Daoy (cell line): ENCODE results near the gene BNIP5. TPM values are rescaled to one million over a fixed set of nuclear protein-coding genes. Genes with fewer than 3 reads are reported as not detected.
A peak's percentile ranks its signal among the peaks of the same experiment; 100 is the strongest.

ENCODE experiments used
- DNase-seq: peaks from one replicate; pipeline ENCODE4 v3.0.0-alpha.2; 2015; ENCODE audit warnings: low read depth
- total RNA-seq: library from RNA; depleted of rRNA; stranded (reverse); fragments of >200 nt; shearing (Covaris generic); gene quantifications from 2 replicates; pipeline ENCODE4 v1.2.3, GENCODE V29; 2014

Gene BNIP5
- total RNA-seq, 1 experiment from 2014 or later: not detected

DNA sequence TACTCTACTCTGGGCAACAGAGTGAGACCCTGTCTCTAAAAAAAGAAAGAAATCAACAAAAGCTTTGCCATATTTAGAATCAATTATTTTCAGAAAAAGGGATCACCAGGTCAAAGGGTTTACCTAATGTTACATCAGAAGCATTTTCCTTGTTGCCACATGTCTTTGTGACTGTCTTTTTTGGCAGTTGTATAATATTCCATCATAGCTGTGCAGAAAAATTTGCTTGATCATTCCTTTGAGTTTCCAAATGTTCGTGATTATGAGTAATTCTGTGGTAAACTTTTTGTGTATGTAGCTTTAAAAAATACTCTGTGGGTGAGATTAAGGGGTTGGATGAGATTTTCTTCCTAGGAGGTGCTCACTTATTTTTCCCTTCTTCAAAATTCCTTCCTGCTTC, 40.4 kb downstream of the BNIP5 start:
- no peak for DNase-seq

DNA sequence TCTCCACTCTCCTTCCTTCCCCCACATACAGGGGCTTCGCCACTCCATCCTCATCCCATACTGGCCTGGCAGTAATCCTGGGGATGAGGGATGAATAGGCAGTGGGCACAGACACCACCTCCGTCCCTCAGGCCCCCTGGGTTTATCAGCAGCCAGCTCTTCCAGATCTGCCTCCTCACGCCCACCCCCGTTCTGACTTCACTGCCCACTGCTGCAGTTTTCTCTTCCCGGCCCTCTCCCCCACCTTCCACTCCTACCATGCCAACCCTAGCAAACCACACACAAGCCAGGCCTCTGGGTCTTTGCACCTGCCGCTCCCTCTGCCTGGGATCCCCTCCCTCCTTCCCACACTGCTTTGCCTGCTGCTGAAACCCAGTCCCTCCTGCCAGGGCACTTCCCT, 44.5 kb downstream of the BNIP5 start:
- DNase-seq: no peak

DNA sequence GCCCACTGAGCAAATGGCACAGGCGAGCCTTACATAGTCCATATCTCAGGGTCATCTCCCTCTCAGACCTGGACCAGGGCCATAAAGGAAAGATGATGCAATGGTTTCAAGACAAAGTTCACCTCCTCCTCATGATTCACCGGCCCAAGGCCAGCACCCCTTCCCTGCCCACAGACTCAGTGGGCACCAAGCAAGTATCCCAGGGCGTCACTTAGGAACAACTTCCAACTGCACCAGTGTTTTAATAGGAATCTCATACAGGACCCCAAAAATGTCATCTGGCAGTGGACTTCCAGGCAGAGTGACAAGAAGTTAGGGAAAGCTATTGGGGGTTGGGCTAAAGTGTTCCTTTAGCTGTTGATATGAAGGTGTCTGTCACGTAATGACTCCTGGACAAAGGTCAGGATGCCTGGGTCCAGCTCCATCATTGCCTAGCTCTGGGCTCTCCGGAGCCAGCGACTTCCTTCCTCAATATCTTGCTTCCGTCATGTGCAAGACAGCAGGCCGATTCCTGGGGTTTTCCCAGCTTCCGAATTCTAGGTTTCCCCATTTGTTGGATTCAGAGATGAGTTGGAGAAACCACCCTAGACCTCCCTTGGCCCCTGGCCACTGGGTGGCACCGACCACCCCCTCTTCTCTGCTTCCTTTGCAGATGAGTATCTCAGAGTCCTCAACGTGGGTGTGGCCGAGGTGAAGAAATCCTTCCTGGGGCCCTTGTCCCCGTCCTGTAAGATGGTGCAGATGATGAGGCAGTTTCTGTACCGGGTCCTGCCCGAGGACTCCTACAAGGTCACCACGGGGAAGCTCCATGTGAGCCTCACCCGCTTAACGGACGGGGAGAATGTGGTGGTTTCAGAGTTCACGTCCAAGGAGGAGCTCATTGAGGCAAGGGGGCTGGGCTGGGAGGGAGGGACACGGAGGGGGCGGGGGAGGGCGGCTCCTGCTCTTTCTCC, 45.7 kb downstream of the BNIP5 start:
- DNase-seq: peak; percentile 46

DNA sequence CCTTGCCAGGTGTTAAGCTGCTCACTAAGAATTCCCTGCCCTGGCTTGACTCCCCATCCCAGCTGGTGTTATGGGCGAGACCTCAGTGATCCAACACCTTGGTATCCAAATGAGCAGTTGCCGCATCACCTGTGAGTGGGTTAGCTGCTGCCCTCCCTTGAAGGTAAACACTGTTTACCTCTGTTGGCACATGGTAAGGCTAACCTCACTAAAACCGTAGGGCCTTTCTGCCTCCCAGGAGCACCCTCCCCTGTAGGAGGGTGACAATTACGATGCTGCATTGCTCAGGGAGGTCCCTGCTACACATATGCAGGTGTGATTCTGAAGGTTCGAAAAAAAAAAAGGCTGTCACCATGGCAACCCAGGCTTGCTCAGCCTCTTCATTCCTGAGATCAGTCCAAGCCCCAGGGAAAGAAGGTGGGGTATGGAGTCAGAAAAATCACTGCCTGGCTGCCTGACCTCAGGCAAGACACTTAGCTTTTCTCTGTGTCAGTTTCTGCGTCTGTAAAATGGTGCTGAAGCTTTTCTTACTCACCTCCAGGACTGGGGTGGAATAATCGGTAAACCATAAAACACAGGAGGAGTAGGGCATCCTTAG, 47.3 kb downstream of the BNIP5 start:
- no peak for DNase-seq

DNA sequence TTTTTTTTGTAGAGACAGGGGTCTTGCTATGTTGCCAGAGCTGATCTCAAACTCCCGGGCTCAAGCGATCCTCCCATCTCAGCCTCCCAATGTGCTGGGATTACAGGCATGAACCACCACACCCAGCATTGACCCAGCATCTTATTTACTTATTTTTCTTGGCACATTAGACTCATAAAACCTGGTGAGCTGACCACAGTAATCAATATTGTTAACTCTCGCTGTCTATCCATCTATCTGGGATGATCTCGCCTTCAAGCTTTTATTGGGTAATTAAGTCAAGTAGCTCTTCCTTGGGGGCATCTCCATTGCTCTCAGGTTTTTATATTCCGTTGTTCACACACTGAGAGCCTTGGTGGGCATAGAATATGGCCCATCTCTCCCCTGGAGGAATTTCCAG, 49.8 kb downstream of the BNIP5 start:
- no peak for DNase-seq

DNA sequence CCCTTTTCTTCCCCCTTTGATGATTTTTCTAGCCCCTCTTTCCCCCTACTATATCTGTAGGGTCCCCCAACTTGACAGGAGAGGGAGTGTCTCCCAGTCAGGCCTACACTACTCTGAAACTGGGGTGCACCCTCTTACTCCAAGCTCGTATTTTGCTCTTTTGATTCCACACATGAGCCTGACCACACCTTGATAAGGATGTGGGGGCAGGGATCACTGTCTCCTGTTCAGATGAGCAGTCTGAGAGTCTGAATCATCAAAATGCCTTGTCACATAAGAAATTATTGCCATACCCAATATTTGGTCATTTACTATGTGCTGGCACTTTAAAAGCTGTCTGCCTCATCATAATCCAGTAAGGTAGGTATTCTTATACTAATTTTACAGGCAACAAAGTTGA, 50.9 kb downstream of the BNIP5 start:
- no peak for DNase-seq

DNA sequence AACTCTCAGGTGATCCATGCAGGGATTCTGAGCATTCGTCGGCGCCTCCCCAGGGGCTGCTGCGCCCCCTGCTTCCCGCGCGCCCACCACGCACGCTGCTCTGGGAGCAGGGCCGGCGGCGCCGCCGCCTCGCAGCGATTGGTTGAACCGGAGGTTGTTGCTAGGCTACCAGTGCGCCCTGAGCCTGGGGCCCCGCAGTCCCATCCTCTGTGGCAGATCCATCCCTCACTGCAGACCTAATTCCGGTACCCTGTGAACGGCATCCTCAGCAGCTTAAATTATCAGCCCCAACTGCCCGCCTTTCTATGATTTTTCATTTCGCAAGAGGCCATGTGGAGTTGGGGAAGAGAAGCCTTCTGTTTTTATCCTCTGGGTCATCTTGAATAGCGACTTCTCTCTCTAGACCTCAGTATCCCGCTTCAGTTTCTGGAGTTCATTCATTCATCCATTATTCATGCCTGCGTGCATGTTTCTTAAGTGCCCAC, 51.5 kb downstream of the BNIP5 start:
- no peak for DNase-seq

DNA sequence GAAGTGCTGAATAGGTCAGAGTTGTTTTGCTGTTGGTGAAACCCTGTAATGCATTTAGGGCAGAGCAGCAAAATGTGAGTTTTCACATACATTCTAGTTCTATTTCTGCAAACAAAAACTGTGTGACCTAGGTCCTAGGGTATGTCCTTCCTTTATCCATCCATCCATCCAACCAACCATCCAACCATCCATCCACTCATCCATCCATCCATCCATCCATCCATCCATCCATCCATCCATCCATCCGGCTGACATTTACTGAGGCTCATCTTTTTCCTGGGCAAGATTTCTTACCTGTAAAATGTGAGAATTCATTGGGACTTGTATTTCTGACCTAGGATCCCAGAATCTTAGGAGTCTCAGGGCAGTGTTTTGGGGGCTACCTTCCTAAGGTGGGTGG, 52.3 kb downstream of the BNIP5 start:
- DNase-seq: no peak

DNA sequence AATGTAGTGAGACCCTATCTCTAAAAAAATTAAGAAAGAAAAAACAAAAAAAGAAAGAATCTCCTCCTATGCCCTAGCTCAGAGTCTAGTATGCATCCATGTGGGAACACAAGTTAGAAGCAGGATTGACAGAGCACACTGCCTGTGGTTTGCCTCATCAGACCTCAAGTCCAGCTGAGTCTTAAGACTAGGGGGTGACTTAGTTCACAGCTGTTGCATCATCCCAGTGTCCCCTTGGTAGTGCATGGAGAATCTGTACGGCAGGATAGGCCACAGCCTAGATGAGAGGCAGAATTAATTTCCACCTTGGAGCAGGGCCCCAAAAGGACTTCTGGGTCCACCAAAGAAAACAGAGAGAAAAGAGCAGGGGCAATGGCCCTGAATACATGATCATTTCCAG, 53.1 kb downstream of the BNIP5 start:
- no peak for DNase-seq

DNA sequence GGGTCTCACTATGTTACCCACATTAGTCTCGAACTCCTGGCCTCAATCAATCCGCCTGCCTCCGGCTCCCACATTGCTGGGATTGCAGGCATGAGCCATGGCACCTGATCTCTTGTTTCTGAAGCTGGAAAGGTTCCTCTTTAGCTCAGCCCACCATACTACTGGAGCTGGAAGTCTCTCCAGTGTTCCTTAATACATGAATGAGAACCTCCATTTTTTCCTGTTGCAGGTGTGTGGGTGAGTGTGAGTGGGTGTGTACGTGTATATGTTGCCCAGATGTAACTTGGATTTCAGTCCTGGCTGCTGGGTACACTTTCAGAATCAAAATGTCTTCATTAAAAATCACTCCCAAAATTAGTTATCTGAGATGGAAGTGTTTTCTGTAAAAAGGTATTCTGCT, 55.7 kb downstream of the BNIP5 start:
- DNase-seq: no peak

DNA sequence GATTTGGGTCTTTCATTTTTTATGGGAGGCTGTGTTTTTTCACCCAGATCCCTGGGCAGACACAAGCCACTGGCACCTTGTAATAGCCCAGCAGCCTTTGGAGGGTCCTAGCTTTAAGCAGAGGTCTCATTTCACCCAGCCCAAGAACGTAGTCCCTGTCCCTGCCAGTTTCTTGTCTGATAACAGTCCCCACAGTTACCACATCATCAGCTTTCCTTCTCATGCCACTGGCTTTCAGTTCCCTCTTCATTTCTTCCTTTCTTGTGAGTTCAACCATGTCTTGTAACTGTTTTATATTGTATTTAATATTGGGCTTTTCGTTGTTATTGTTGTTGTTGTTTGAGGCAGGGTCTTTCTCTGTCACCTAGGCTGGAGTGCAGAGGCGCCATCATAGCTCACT, 56.2 kb downstream of the BNIP5 start:
- no peak for DNase-seq

DNA sequence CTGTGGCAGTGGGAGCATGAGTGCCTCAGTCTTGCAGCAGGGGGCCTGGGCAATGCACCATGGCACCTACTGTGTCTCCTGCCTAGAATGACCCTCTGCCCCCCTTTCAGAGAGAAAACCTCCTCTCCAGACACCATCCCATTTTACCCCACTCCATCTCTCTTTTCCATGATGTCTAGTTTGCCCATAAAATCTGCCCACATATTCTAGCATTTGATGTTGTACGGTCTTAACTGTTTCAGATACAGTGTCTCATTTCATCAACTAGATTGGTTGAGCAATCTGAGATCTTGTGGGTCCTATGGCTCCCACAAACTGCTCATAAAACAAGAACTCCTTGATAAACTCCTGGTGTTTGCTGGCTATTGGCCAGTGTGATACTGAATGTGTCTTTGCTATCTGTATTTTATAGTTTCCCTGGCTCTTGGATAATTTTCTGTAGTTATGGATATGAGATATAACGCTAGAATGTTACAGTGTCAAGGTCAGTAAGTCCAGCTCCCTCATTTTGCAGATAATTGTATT, 58.7 kb downstream of the BNIP5 start:
- no peak for DNase-seq

DNA sequence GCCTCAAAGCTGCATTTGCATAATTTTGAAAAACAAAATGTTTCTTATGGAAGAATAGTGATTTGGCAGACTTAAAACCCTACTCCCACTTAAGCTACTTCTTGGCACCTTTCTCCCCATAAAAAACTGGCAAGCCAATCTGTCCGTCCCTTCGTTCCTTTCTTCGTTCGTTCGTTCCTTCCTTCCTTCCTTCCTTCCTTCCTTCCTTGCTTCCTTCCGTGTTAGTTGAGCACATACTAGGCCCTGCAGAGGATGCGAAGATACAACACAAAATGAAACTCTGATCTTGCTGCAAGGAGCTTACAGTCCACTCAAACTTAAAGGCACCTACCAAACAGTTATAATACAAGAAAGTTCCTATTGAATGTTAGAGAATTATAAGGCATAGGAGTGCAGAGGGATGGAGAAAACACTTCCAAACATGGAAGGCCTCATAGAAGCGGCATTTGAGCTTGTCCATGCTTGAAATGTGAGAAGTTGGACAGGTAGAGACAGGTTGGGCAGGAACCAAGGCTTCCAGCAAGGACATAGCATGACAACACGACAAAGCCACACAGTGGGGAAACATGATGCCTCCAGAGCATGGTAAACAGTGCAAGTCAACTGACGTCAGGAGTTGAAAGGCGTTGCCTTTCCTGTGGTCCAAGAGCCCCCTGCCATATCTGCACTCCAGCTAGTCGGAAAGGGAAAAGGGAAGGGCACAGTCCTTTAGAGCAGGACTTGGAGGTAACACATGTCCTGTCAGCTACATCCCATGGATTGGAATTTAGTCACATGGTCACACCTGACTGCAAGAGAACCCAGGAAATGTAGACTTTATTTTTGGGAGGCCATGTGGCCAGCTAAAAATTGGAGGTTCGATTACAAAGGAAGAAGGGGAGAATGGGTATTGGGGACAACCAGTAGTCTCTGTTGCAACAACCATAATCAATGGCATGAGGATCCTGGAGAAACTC, 59.8 kb downstream of the BNIP5 start:
- no peak for DNase-seq

DNA sequence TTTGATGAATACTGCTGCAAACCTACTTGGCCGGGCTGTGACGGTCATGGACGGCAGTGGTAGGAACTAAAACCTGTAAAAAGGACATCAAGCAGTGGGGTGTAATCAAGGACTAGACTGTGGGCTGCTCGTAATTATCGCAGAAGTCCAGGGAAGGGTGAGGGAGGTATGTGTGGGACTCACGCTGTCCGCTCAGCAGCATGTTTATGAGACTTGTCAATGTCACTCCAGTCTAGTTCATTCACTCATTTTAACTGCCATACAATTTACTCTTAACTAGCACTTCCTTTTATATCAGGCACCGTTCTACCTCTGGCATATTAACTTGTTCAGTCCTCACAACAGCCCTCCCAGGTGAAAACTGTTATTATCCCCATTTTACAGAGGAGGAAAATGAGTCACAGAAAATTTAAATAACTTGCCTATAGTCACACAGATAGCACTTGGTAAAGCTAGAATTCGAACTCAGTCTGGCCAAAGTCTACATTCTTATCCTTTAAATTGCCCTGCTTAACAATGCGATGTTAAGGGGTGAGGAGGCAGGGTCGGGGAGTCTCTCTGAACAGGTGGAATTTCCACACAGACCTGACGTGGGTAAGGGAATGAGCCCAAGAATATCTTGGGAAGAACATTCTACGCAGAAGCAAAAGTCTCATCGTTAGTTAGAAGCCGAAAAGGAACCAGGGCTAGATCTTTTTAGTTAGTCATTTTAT, 62.7 kb downstream of the BNIP5 start:
- no peak for DNase-seq

DNA sequence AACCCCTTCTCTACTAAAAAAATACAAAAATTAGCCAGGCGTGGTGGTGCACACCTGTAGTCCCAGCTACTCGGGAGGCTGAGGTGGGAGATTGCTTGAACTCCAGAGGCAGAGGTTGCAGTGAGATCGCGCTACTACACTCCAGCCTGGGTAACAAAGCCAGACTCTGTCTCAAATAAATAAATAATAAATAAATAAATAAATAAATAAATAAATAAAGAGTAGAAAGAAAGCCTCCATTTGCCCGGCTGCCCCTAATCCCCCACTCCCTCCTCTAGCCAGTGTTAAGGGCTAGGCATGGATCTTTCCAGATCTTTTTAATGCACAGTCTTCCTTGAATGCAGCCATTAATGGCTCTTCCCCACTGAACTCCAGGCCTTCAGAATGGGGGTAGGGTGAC, 63.6 kb downstream of the BNIP5 start:
- DNase-seq: no peak

DNA sequence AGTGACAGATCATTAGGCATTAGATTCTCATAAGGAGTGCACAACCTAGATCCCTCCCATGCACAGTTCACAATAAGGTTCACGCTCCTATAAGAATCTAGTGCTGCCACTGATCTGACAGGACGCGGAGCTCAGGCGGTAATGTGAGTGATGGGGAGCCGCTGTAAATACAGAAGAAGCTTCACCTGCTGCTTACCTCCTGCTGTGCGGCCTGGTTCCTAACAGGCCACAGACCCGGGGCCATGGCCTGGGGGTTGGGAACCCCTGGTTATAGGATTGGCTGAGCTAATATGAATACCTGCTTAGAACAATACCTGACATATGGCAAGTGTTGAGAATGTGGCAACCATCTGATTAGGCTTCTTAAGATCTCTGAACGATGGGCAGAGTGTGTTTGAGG, 64.5 kb downstream of the BNIP5 start:
- DNase-seq: no peak

DNA sequence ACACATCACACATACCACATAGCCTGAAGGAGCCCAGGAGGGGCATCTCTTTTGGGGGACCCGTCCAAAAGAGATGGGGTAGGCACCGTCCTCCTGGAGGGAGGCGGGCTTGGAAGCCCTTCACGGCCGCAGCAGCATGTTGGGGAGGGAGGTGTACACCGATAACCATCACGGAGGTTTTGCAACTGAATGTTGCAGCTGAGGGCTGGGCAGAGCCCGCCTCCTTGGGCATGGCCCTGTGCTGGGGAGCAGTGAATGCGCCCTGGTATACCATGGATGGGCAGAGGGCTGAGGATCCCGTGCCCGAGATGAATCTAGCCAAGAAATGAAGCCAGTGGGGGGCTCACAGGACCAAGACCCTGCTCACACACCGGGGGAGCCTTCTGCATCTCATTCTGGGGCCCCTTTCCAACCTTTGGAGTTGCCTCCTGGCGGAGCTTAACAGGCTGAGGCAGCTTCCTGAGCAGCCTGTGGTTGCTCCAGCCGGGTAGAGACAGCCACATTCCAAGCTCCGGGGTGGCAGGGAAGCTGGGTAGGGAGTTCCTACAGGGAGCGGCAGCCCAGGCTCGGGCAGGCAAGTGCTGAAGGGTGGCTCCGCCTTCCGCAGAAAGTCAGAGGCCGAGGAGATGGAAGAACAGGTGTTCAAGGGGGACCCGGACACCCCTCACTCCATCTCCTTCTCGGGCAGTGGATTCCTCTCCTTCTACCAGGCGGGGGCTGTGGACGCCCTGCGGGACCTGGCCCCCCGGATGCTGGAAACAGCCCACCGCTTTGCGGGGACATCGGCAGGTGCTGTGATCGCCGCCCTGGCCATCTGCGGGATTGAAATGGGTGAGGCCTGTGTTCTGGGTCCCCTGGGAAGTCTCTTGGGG, 66.6 kb downstream of the BNIP5 start, which contains the start of gene PNPLA1:
Gene PNPLA1 (plus strand): TSS at position 227 of the 872 bp plus-strand sequence. CDS start 400 bp downstream, at position 627.
- DNase-seq: peak; percentile 28

DNA sequence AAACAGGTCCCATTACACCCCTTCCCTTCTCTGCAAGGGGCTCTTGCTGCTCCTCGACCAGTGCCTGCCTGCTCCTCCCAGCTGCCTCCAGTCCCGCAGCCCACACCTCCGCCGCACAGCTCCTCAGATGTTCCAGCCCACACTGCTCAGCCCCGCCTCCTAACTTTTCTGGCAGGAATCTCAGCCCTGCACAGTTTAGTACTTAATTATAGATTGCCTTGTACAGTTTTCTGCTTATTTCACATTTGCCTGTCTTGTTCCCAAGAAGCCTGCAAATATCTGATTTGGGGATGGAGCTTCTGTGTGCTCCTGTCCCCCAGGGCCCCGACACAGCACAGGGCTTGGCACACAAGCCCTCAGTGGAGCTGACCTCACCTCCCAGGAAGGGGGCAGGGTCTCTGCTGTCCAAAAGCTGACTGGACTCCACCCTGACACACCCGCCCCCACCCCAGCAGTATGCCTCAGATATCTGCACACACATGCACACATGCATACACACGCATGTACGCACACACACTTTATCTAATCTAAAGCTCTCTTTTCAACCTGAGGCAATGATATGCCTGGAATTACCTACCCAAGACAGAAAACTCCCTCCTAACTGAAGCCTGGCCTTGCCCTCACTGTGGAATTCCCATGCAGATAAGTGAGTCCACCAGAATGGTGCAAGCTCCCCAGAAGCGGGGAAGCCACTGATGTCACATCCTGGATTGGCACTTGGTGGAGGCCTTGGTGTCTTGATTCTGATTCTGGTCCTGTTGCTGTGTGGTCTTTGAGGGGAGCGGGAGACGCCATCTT, 68.0 kb downstream of the BNIP5 start:
- DNase-seq: peak; percentile 33
